Measurements from ENCODE around the gene RABGAP1L. TPM values are rescaled to one million over a fixed set of nuclear protein-coding genes. Genes with fewer than 3 reads are reported as not detected.

Gene RABGAP1L
- total and polyA plus RNA-seq, 2 donors from 2014 or later, result 16.2 to 48.5 TPM

GRCh38 chr1:174740249-174740968, 581.1 kb downstream of the RABGAP1L start:
- H3K4me1 ChIP-seq (ENCODE audit: control insufficient read depth in 2 of 3, insufficient read depth in 2 of 3, low read depth in 1 of 3, low read length in 3 of 3), result no peaks in the 10 kb centered on the region
- no peak for TF ChIP-seq CTCF (IDR thresholded peaks at IDR 0.05; ENCODE audit: borderline replicate concordance, extremely low read depth, insufficient read depth)
- no peaks in the 10 kb centered on the region for H3K36me3 ChIP-seq (ENCODE audit: control insufficient read depth in 2 of 3, insufficient read depth in 3 of 3, low read length in 3 of 3)
- no peaks in the 10 kb centered on the region for H3K9me3 ChIP-seq (ENCODE audit: control insufficient read depth in 2 of 3, insufficient read depth in 1 of 3, low read length in 3 of 3)
- H3K9ac ChIP-seq (ENCODE audit: low read length in 3 of 3), result no peak overlapping the region
- no peak overlapping the region for H3K27ac ChIP-seq (ENCODE audit: low read depth in 2 of 2, low read length in 2 of 2)
- FAIRE-seq (no peak), DNase-seq (peak in 1 of 5 donors; percentile 26)
- H3K27me3 ChIP-seq (ENCODE audit: control insufficient read depth, insufficient read depth, low read length), result no peaks in the 10 kb centered on the region
- no peak overlapping the region for H3K4me3 ChIP-seq (ENCODE audit: low read length in 3 of 3)
- intact Hi-C loops (cut with DNase I), result loop anchor here (10.0 kb wide), 1 partner anchor 486 kb away; no protein-coding TSS in a partner anchor

- Histone ChIP-seq H3K9ac (ENCODE audit: low read length in 3 of 3) (no peak overlapping the region), H3K27me3 (ENCODE audit: control insufficient read depth, insufficient read depth, low read length) (no peaks in the 10 kb centered on the region), H3K4me3 (ENCODE audit: low read length in 3 of 3) (no peak overlapping the region), H3K36me3 (ENCODE audit: control insufficient read depth in 2 of 3, insufficient read depth in 3 of 3, low read length in 3 of 3) (no peaks in the 10 kb centered on the region), H3K27ac (ENCODE audit: low read depth in 2 of 2, low read length in 2 of 2) (no peak overlapping the region), H3K4me1 (ENCODE audit: control insufficient read depth in 2 of 3, insufficient read depth in 2 of 3, low read depth in 1 of 3, low read length in 3 of 3) (no peaks in the 10 kb centered on the region), H3K9me3 (ENCODE audit: control insufficient read depth in 2 of 3, insufficient read depth in 1 of 3, low read length in 3 of 3) (no peaks in the 10 kb centered on the region)
- FAIRE-seq (no peak), DNase-seq (no peak)
- TF ChIP-seq CTCF (IDR thresholded peaks at IDR 0.05; ENCODE audit: borderline replicate concordance, extremely low read depth, insufficient read depth), result no peak
- intact Hi-C loops (cut with DNase I), result loop anchor here (10.0 kb wide), 1 partner anchor 488 kb away; no protein-coding TSS in a partner anchor
Observed at GRCh38 chr1:174742805-174743653, 583.7 kb downstream of the RABGAP1L start.

- Histone ChIP-seq H3K9me3 (ENCODE audit: control insufficient read depth in 2 of 3, insufficient read depth in 1 of 3, low read length in 3 of 3) (no peaks in the 10 kb centered on the region), H3K36me3 (ENCODE audit: control insufficient read depth in 2 of 3, insufficient read depth in 3 of 3, low read length in 3 of 3) (no peaks in the 10 kb centered on the region), H3K4me1 (ENCODE audit: control insufficient read depth in 2 of 3, insufficient read depth in 2 of 3, low read depth in 1 of 3, low read length in 3 of 3) (no peaks in the 10 kb centered on the region), H3K27ac (ENCODE audit: low read depth in 2 of 2, low read length in 2 of 2) (no peak overlapping the region), H3K9ac (ENCODE audit: low read length in 3 of 3) (no peak overlapping the region), H3K27me3 (ENCODE audit: control insufficient read depth, insufficient read depth, low read length) (no peaks in the 10 kb centered on the region), H3K4me3 (ENCODE audit: low read length in 3 of 3) (no peak overlapping the region)
- peak in 2 of 5 donors; percentile 35 to 63 for DNase-seq
- intact Hi-C loops (cut with DNase I), result loop anchor here (10.0 kb wide), 1 partner anchor 489 kb away; no protein-coding TSS in a partner anchor
- TF ChIP-seq CTCF (IDR thresholded peaks at IDR 0.05; ENCODE audit: borderline replicate concordance, extremely low read depth, insufficient read depth), result peak; percentile 67
- peak; percentile 99 for FAIRE-seq
Observed at GRCh38 chr1:174743654-174744561, 584.6 kb downstream of the RABGAP1L start.
